Uterus (tissue), 4 donors: ENCODE data around the gene IFNG-AS1. TPM values are rescaled to one million over a fixed set of nuclear protein-coding genes. Genes with fewer than 3 reads are reported as not detected.

Experiments used
- DNase-seq, 2 donors: peaks; one replicate each; pipeline ENCODE4 v3.0.0-alpha.2; 2019 to 2020
- H3K27ac ChIP-seq, 2 donors: fragments of 200-600 bp; sonication (generic); 1 replicate in 1 of 2; 2 replicates in 1 of 2; pipeline ENCODE4 v1.5.1; 2016 to 2018
- H3K27me3 ChIP-seq, 2 donors: fragments of 200-600 bp; sonication (generic); one replicate each; pipeline ENCODE4 v1.5.1; 2018 to 2019; ENCODE audit warnings: control low read depth in 1 of 2
- H3K36me3 ChIP-seq, 2 donors: fragments of 200-600 bp; sonication (generic); one replicate each; pipeline ENCODE4 v1.5.1; 2019; ENCODE audit warnings: control low read depth in 1 of 2
- H3K4me1 ChIP-seq, 2 donors: fragments of 200-600 bp; sonication (generic); one replicate each; pipeline ENCODE4 v1.5.1; 2018 to 2019; ENCODE audit warnings: control low read depth in 1 of 2
- H3K4me3 ChIP-seq, 2 donors: fragments of 200-600 bp; sonication (generic); 1 replicate in 1 of 2; 2 replicates in 1 of 2; pipeline ENCODE4 v1.5.1; 2018 to 2019; ENCODE audit warnings: mild to moderate bottlenecking in 1 of 2
- H3K9me3 ChIP-seq, 2 donors: fragments of 200-600 bp; sonication (generic); one replicate each; pipeline ENCODE4 v1.5.1; 2019; ENCODE audit warnings: control low read depth in 1 of 2
- POLR2A ChIP-seq, 2 donors: fragments of 450-650 bp; IDR thresholded peaks; one replicate each; pipeline ENCODE4 v1.6.1; 2016; ENCODE audit warnings: antibody characterized with exemption in 2 of 2, mild to moderate bottlenecking in 1 of 2, moderate library complexity in 1 of 2
- intact Hi-C: fragments of 100-400 bp; cut with DNase I; formaldehyde crosslinking; loops from one replicate; pipeline ENCODE4 v1.15.1; 2023; ENCODE audit warnings: low total_unique reads
- total RNA-seq, 4 donors: library from RNA; depleted of rRNA in 3 of 4; stranded (reverse); fragments of >200 nt in 3 of 4; gene quantifications; one replicate each; pipeline versions ENCODE4 v1.1.0 to v1.2.4, GENCODE V29; 2014 to 2023
- TF ChIP-seq, protein P1 (sequence below), 4 experiments: fragments of 200-600 bp in 2 of 4; fragments of 450-650 bp in 2 of 4; sonication (generic) in 2 of 4; IDR thresholded peaks; one replicate each; pipeline ENCODE4 v1.5.1; 2016 to 2019; ENCODE audit warnings: antibody characterized with exemption in 4 of 4, mild to moderate bottlenecking in 2 of 4, moderate library complexity in 1 of 4
- donor health status: DM: yes; HTN: yes; CAD: no.

The IFNG-AS1 gene
- total RNA-seq, 4 donors from 2014 or later: not detected

- intact Hi-C loops: no loop called here
- H3K4me1 ChIP-seq: no peaks in the 10 kb centered on the region
These were observed 49.4 kb downstream of the IFNG-AS1 start for GRCh38 chr12:68038650-68039049.

GRCh38 chr12:68040450-68041075, 51.3 kb downstream of the IFNG-AS1 start:
- intact Hi-C loops: no loop called here

More at GRCh38 chr12:68038650-68039049, 49.4 kb downstream of the IFNG-AS1 start:
- H3K9me3 ChIP-seq: no peaks in the 10 kb centered on the region
- H3K36me3 ChIP-seq: no peaks in the 10 kb centered on the region
- H3K27me3 ChIP-seq: no peaks in the 10 kb centered on the region
- no peak for DNase-seq
- no peak for TF ChIP-seq POLR2A (IDR thresholded peaks at IDR 0.05)
- TF ChIP-seq, protein P1, sequence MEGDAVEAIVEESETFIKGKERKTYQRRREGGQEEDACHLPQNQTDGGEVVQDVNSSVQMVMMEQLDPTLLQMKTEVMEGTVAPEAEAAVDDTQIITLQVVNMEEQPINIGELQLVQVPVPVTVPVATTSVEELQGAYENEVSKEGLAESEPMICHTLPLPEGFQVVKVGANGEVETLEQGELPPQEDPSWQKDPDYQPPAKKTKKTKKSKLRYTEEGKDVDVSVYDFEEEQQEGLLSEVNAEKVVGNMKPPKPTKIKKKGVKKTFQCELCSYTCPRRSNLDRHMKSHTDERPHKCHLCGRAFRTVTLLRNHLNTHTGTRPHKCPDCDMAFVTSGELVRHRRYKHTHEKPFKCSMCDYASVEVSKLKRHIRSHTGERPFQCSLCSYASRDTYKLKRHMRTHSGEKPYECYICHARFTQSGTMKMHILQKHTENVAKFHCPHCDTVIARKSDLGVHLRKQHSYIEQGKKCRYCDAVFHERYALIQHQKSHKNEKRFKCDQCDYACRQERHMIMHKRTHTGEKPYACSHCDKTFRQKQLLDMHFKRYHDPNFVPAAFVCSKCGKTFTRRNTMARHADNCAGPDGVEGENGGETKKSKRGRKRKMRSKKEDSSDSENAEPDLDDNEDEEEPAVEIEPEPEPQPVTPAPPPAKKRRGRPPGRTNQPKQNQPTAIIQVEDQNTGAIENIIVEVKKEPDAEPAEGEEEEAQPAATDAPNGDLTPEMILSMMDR (IDR thresholded peaks at IDR 0.05): no peak
- H3K4me3 ChIP-seq: no peak overlapping the region
- no peak overlapping the region for H3K27ac ChIP-seq

GRCh38 chr12:68042212-68042699, 53.0 kb downstream of the IFNG-AS1 start:
- DNase-seq: no peak
- Histone ChIP-seq H3K4me3 (no peak overlapping the region), H3K36me3 (no peaks in the 10 kb centered on the region), H3K27me3 (no peaks in the 10 kb centered on the region), H3K9me3 (no peaks in the 10 kb centered on the region), H3K27ac (no peak overlapping the region), H3K4me1 (no peaks in the 10 kb centered on the region)
- TF ChIP-seq, protein P1 (IDR thresholded peaks at IDR 0.05): no peak
- no peak for TF ChIP-seq POLR2A (IDR thresholded peaks at IDR 0.05)
- intact Hi-C loops: no loop called here

More at GRCh38 chr12:68040450-68041075, 51.3 kb downstream of the IFNG-AS1 start:
- Histone ChIP-seq H3K4me1 (no peaks in the 10 kb centered on the region), H3K27ac (no peak overlapping the region), H3K9me3 (no peaks in the 10 kb centered on the region), H3K36me3 (no peaks in the 10 kb centered on the region), H3K4me3 (no peak overlapping the region), H3K27me3 (no peaks in the 10 kb centered on the region)
- TF ChIP-seq, protein P1 (IDR thresholded peaks at IDR 0.05): peak; percentile 53 to 72 (median 62)
- no peak for TF ChIP-seq POLR2A (IDR thresholded peaks at IDR 0.05)
- DNase-seq: peak; percentile 23 to 57

GRCh38 chr12:68043435-68043834, 54.2 kb downstream of the IFNG-AS1 start:
- intact Hi-C loops: no loop called here
- DNase-seq: no peak
- no peak for TF ChIP-seq POLR2A (IDR thresholded peaks at IDR 0.05)
- TF ChIP-seq, protein P1 (IDR thresholded peaks at IDR 0.05): no peak

GRCh38 chr12:68048648-68049297, 59.5 kb downstream of the IFNG-AS1 start:
- TF ChIP-seq, protein P1 (IDR thresholded peaks at IDR 0.05): no peak
- no peak for TF ChIP-seq POLR2A (IDR thresholded peaks at IDR 0.05)
- Histone ChIP-seq H3K36me3 (no peaks in the 10 kb centered on the region), H3K27ac (no peak overlapping the region), H3K9me3 (no peaks in the 10 kb centered on the region), H3K27me3 (no peaks in the 10 kb centered on the region), H3K4me1 (no peaks in the 10 kb centered on the region), H3K4me3 (no peak overlapping the region)
- no peak for DNase-seq
- intact Hi-C loops: no loop called here

More at GRCh38 chr12:68043435-68043834, 54.2 kb downstream of the IFNG-AS1 start:
- Histone ChIP-seq H3K36me3 (no peaks in the 10 kb centered on the region), H3K4me1 (no peaks in the 10 kb centered on the region), H3K9me3 (no peaks in the 10 kb centered on the region), H3K27me3 (no peaks in the 10 kb centered on the region), H3K27ac (no peak overlapping the region), H3K4me3 (no peak overlapping the region)
